Measurements from ENCODE around the gene AFG1L. TPM values are rescaled to one million over a fixed set of nuclear protein-coding genes. Genes with fewer than 3 reads are reported as not detected.
"Not testable (repeated sequence)": the region's sequence is repeated elsewhere in the genome, so short reads cannot be mapped to it uniquely, and the experiment has no call there.

Gene AFG1L
- total RNA-seq, 1 experiment from 2014 or later, result 2.5 TPM

GRCh38 chr6:108408861-108409260 is 114.0 kb downstream of the AFG1L start:
- no peak for DNase-seq (ENCODE audit: low spot score)

- not testable (repeated sequence) for DNase-seq (ENCODE audit: low spot score)
Measured at GRCh38 chr6:108416047-108416833, 121.4 kb downstream of the AFG1L start.

GRCh38 chr6:108417027-108417426 is 122.2 kb downstream of the AFG1L start:
- no peak for DNase-seq (ENCODE audit: low spot score)

- no peak for DNase-seq (ENCODE audit: low spot score)
Measured at GRCh38 chr6:108419474-108419873, 124.6 kb downstream of the AFG1L start.

GRCh38 chr6:108419934-108420609 is 125.2 kb downstream of the AFG1L start:
- no peak for DNase-seq (ENCODE audit: low spot score)

GRCh38 chr6:108421366-108421765 is 126.5 kb downstream of the AFG1L start:
- no peak for DNase-seq (ENCODE audit: low spot score)

- DNase-seq (ENCODE audit: low spot score), result no peak
Measured at GRCh38 chr6:108423982-108424705, 129.3 kb downstream of the AFG1L start.

- no peak for DNase-seq (ENCODE audit: low spot score)
Measured at GRCh38 chr6:108425428-108425827, 130.6 kb downstream of the AFG1L start.

GRCh38 chr6:108432143-108432542 is 137.3 kb downstream of the AFG1L start:
- no peak for DNase-seq (ENCODE audit: low spot score)

- peak; percentile 64 for DNase-seq (ENCODE audit: low spot score)
Measured at GRCh38 chr6:108432792-108433191, 137.9 kb downstream of the AFG1L start.

- DNase-seq (ENCODE audit: low spot score), result no peak
Measured at GRCh38 chr6:108434222-108434621, 139.4 kb downstream of the AFG1L start.

GRCh38 chr6:108435391-108435790 is 140.5 kb downstream of the AFG1L start:
- no peak for DNase-seq (ENCODE audit: low spot score)

GRCh38 chr6:108436771-108437170 is 141.9 kb downstream of the AFG1L start:
- no peak for DNase-seq (ENCODE audit: low spot score)

GRCh38 chr6:108437821-108438220 is 143.0 kb downstream of the AFG1L start:
- no peak for DNase-seq (ENCODE audit: low spot score)

- DNase-seq (ENCODE audit: low spot score), result no peak
Measured at GRCh38 chr6:108438918-108439317, 144.1 kb downstream of the AFG1L start.

- DNase-seq (ENCODE audit: low spot score), result no peak
Measured at GRCh38 chr6:108441141-108441540, 146.3 kb downstream of the AFG1L start.

- DNase-seq (ENCODE audit: low spot score), result no peak
Measured at GRCh38 chr6:108442770-108443520, 148.1 kb downstream of the AFG1L start.

- no peak for DNase-seq (ENCODE audit: low spot score)
Measured at GRCh38 chr6:108446629-108447150, 151.8 kb downstream of the AFG1L start.

- no peak for DNase-seq (ENCODE audit: low spot score)
Measured at GRCh38 chr6:108448481-108448880, 153.6 kb downstream of the AFG1L start.

GRCh38 chr6:108449717-108450116 is 154.9 kb downstream of the AFG1L start:
- DNase-seq (ENCODE audit: low spot score), result not testable (repeated sequence)

- no peak for DNase-seq (ENCODE audit: low spot score)
Measured at GRCh38 chr6:108451816-108452215, 157.0 kb downstream of the AFG1L start.

Measured in HT-29 (cell line).